HT-29 (cell line): ENCODE data around the gene STOM. TPM values are rescaled to one million over a fixed set of nuclear protein-coding genes. Genes with fewer than 3 reads are reported as not detected.

Experiments
- total RNA-seq: library from RNA; depleted of rRNA; stranded (reverse); fragments of >200 nt; shearing (Covaris generic); gene quantifications from 2 replicates; pipeline ENCODE4 v1.2.3, GENCODE V29; 2014; rRNA removed

STOM gene
- total RNA-seq, 1 experiment from 2014 or later = not detected

Other genes with a start within 250 kb of the STOM start
- gene RAB14, start 168.4 kb downstream of the STOM start, total RNA-seq = 10.4 and 11.1 TPM in 2 replicates
- gene GSN, start 102.1 kb downstream of the STOM start, total RNA-seq = 270 and 283 TPM in 2 replicates
- gene GGTA1, start 129.6 kb upstream of the STOM start, total RNA-seq = not detected in 2 replicates